ENCODE measurements around the gene RC3H2.
"Not testable (repeated sequence)": the region's sequence is repeated elsewhere in the genome, so short reads cannot be mapped to it uniquely, and the experiment has no call there.

Gene RC3H2

GRCh38 chr9:122860319-122861142, 44.6 kb downstream of the RC3H2 start:
- TF ChIP-seq CTCF (IDR thresholded peaks at IDR 0.05; ENCODE audit: low read depth, low read length): no peak
- DNase-seq (ENCODE audit: extremely low read depth, low read depth): no peak

- TF ChIP-seq CTCF (IDR thresholded peaks at IDR 0.05; ENCODE audit: low read depth, low read length): no peak
- DNase-seq (ENCODE audit: extremely low read depth, low read depth): no peak
Measured at GRCh38 chr9:122857815-122858214, 47.3 kb downstream of the RC3H2 start.

- DNase-seq (ENCODE audit: extremely low read depth, low read depth): not testable (repeated sequence)
Measured at GRCh38 chr9:122852085-122852786, 52.9 kb downstream of the RC3H2 start.

- TF ChIP-seq CTCF (IDR thresholded peaks at IDR 0.05; ENCODE audit: low read depth, low read length): no peak
- no peak for DNase-seq (ENCODE audit: extremely low read depth, low read depth)
Measured at GRCh38 chr9:122848256-122848943, 56.8 kb downstream of the RC3H2 start.

- no peak for DNase-seq (ENCODE audit: extremely low read depth, low read depth)
- TF ChIP-seq CTCF (IDR thresholded peaks at IDR 0.05; ENCODE audit: low read depth, low read length): no peak
Measured at GRCh38 chr9:122846371-122846940, 58.7 kb downstream of the RC3H2 start.

GRCh38 chr9:122845116-122845515, 60.0 kb downstream of the RC3H2 start:
- no peak for DNase-seq (ENCODE audit: extremely low read depth, low read depth)
- no peak for TF ChIP-seq CTCF (IDR thresholded peaks at IDR 0.05; ENCODE audit: low read depth, low read length)

GRCh38 chr9:122844137-122844536, 61.0 kb downstream of the RC3H2 start:
- TF ChIP-seq CTCF (IDR thresholded peaks at IDR 0.05; ENCODE audit: low read depth, low read length): no peak
- DNase-seq (ENCODE audit: extremely low read depth, low read depth): no peak
